Stimulated activated CD8-positive, alpha-beta memory T cell treated with anti-CD3 and anti-CD28 coated beads, Interleukin-4, amount 100 ng/mL, for 24 hours (primary cell): Measurements from ENCODE around the gene DYSF.

Experiments
- DNase-seq: peaks from one replicate; pipeline ENCODE4 v3.0.0-alpha.2; 2020; ENCODE audit warnings: low read depth

Gene DYSF

GRCh38 chr2:71456617-71457016, 3.3 kb downstream of the DYSF start:
- DNase-seq, result no peak

- no peak for DNase-seq
Measured at GRCh38 chr2:71457123-71457915, 4.0 kb downstream of the DYSF start.

- no peak for DNase-seq
Measured at GRCh38 chr2:71457923-71458322, 4.6 kb downstream of the DYSF start.

- DNase-seq, result no peak
Measured at GRCh38 chr2:71458413-71459083, 5.2 kb downstream of the DYSF start.

GRCh38 chr2:71459084-71459431, 5.7 kb downstream of the DYSF start:
- DNase-seq, result no peak

- DNase-seq, result no peak
Measured at GRCh38 chr2:71460056-71460455, 6.7 kb downstream of the DYSF start.

GRCh38 chr2:71460595-71461303, 7.4 kb downstream of the DYSF start:
- no peak for DNase-seq

- no peak for DNase-seq
Measured at GRCh38 chr2:71461304-71461671, 7.9 kb downstream of the DYSF start.

GRCh38 chr2:71462056-71462605, 8.8 kb downstream of the DYSF start:
- DNase-seq, result no peak

GRCh38 chr2:71462641-71463341, 9.4 kb downstream of the DYSF start:
- DNase-seq, result no peak

GRCh38 chr2:71463342-71463654, 9.9 kb downstream of the DYSF start:
- DNase-seq, result no peak

GRCh38 chr2:71464389-71464788, 11.0 kb downstream of the DYSF start:
- no peak for DNase-seq

GRCh38 chr2:71465356-71465755, 12.0 kb downstream of the DYSF start:
- DNase-seq, result no peak

GRCh38 chr2:71465961-71466300, 12.6 kb downstream of the DYSF start:
- no peak for DNase-seq

GRCh38 chr2:71466301-71467179, 13.2 kb downstream of the DYSF start:
- DNase-seq, result no peak

- DNase-seq, result no peak
Measured at GRCh38 chr2:71467180-71467815, 13.9 kb downstream of the DYSF start.

GRCh38 chr2:71468279-71469015, 15.1 kb downstream of the DYSF start:
- DNase-seq, result no peak

- DNase-seq, result no peak
Measured at GRCh38 chr2:71469403-71470398, 16.3 kb downstream of the DYSF start.

GRCh38 chr2:71471276-71471675, 17.9 kb downstream of the DYSF start:
- no peak for DNase-seq
